Measurements from ENCODE around the gene ZNF20.
A peak's percentile ranks its signal among the peaks of the same experiment; 100 is the strongest.
"Not testable (repeated sequence)": the region's sequence is repeated elsewhere in the genome, so short reads cannot be mapped to it uniquely, and the experiment has no call there.

ZNF20 gene

DNA sequence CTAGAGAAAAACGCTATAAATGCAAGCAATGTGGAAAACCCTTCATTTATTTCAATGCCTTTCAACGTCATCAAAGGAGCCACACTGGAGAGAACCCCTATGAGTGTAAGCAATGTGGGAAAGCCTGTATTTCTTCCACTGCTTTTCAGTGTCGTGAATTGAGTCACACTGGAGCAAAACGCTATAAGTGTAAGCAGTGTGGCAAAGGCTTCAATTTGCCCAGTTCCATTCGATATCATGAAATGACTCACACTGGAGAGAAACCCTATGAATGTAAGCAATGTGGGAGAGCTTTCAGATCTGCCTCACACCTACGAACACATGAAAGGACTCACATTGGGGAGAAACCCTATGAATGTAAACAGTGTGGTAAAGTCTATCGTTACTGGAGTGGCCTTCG is 27.4 kb downstream of the ZNF20 start:
- DNase-seq (ENCODE audit: low read depth, low spot score): no peak

DNA sequence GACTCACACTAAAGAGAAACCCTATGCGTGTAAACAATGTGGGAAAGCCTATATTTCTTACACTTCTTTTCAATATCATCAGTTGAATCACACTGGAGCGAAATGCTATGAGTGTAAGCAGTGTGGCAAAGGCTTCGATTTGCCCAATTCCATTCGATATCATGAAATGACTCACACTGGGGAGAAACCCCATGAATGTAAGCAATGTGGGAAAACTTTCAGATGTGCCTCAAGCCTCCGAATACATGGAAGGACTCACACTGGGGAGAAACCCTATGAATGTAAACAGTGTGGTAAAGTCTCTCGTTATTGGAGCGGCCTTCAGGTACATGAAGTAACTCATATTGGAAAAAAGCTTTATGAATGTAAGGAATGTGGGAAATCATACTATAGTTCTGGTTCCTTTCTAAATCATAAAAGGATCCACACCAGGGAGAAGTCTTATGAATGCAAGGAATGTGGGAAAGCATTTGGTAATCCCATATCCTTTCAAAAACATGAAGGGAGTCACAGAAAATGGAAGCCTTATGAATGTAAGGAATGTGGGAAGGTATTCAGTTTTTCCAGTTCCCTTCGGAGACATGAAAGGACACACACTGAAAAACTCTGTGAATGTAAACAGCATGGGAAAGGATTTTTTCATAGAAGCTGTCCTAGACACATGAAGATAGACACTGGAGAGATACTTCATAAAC is 28.1 kb downstream of the ZNF20 start:
- DNase-seq (ENCODE audit: low read depth, low spot score): no peak

DNA sequence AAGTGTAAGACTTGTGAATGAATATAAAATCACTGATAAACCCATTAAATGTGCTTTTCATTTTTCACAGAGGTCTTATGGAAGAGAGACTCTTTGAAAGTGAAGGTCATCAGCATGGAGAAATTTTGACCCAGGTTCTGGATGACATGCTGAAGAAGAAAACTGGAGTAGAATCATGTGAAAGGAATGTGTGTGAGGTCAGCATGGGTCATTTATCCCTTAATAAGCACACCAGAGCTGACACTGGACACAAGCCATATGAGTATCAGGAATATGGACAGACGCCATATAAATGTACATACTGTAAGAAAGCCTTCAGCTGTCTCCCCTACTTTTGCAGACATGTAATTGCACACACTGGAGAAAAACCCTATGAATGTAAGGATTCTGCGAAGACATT is 29.0 kb downstream of the ZNF20 start:
- DNase-seq (ENCODE audit: low read depth, low spot score): no peak

DNA sequence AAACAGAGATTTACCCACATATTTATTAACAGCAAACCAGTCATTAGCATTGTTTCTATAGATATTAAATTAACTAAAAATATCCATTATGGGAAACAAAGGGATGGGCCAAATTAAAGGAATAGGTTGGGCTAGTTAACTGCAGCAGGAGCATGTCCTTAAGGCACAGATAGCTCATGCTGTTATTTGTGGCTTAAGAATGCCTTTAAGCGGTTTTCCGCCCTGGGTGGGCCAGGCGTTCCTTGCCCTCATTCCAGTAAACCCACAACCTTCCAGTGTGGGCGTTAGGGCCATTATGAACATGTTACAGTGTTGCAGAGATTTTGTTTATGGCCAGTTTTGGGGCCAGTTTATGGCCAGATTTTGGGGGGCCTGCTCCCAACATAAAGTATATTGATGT is 36.2 kb downstream of the ZNF20 start:
- not testable (repeated sequence) for DNase-seq (ENCODE audit: low read depth, low spot score)

DNA sequence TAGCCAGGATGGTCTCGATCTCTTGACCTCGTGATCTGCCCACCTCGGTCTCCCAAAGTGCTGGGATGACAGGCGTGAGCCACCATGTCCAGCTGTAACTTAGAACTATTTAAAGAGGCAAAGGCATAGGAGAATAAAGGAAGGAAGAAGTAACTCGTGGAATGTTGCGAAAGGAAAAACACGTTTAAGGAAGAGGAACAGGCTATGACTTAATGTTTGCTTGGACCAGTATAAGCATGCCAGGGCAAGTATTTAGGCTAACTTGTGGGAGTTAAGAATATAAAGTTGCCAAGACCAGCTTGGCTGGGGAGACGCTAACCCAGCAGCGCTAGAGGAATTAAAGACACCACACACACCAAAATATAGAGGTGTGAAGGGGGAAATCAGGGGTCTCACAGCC is 42.1 kb downstream of the ZNF20 start:
- DNase-seq (ENCODE audit: low read depth, low spot score): no peak

DNA sequence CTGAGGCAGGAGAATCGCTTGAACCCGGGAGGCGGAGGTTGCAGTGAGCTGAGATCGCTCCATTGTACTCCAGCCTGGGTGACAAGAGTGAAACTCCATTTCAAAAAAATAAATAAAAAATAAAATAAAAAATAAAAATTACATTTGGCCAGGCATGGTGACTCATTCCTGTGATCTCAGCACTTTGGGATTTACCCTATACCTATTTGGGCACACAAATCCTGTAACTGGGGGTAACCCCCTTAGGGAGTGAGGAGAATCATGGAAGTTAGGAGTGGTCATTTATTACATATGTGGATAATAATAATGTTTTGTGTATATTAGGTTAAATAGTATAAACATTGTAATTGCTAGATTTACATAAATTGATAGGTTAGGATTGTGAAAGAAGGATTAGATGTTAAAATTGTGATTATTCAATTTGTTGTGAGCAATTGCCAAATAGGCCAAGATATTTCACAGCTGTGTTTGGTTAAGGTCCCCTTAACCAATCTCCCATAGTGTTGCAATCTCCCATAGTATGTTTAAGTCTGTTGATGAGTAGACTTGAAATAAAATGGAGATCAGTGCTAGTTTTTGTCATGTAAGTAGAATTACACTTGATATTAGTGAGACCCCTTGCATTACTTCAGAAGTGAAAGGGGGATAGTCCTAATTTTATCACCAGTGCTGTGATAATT is 44.9 kb downstream of the ZNF20 start:
- no peak for DNase-seq (ENCODE audit: low read depth, low spot score)

DNA sequence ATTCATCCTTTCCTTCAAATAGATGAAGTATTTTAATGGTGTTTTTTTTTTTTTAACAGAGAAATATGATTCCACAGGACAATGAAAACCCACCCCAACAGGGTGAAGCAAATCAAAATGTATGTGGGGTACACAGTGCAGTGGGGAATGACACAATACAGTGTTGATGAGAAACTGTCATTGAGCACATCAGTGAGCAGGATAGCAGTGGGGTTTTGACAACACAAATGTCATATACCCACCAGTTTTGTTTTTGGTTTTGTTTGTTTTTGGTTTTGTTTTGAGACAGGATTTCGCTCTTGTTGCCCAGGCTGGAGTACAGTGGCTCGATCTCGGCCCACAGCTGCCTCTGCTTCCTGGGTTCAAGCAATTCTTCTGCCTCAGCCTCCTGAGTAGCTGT is 46.4 kb downstream of the ZNF20 start:
- no peak for DNase-seq (ENCODE audit: low read depth, low spot score)

DNA sequence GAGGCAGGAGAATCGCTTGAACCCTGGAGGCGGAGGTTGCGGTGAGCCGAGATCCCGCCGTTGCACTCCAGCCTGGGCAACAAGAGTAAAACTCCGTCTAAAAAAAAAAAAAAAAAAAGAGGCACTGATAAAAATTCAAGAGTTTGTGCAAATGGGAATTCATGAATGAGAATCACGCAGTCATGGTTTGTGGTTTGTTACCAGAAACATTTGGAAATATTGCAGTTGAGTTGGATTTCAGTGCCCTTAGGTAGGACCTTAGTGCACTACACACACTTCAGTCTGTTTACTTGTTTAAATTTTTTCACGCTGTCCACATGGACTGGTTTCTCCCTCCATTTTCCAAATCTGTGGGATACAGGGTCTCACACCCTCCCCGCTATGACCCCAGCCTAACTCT is 47.2 kb downstream of the ZNF20 start:
- no peak for DNase-seq (ENCODE audit: low read depth, low spot score)

DNA sequence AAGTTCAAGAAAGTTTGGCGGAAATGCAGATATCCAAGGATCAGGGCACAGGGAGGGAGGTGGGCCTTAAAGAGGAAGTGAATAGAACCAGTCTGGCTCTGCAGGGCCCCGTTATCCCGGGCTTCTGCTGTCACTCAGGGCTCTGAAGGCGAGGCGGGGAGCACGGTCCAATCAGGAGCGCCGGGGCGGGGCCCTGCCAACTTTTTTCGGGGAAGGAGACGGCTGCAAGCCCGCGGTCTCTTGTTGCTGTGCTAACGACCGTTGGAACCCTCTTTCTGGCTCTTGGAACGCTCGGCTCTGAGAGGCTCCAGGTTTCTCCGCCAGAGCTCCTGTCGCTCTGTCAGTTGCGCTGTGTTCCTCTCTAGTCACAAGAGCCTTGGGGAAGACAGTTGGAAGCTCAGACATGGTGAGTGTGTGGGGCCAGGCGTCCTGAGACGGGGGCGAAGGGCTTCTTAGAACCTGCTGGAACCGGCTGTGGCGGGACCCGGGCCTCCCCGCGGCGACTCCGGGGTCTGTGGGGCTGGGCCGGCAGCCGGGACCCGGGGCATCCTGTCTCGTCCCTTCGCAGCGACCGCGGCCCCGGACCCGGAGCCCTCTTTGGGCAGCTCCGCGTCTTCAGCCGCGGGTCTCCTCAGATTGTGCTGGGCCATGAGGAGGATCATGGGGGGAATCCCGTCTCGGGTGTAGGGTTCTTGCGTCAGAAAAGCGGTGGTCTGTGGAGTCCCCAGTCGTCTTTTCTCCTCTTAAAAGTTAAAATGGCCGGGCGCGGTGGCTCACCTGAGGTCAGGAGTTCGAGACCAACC is 47.9 kb downstream of the ZNF20 start:
- DNase-seq (ENCODE audit: low read depth, low spot score): peak; percentile 50

DNA sequence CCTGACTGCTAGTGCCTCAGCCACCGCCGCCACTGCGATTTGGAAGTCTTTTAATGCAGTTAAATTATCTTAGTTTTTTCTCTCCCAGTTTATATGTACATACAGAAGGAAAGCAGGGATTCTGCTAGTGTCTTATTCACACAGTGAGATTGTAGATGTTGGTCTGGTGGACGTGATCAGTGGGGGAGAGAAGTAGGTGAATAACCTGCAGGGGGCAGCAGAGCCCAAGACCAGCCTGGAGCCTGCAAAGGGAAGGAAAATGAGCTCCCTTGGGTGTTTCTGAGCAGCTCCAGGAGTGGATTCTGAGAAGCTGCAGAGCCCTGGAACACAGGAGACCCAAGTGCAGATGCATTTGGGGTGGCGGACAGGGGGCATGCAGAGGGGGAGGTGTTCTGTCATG is 49.3 kb downstream of the ZNF20 start:
- no peak for DNase-seq (ENCODE audit: low read depth, low spot score)

DNA sequence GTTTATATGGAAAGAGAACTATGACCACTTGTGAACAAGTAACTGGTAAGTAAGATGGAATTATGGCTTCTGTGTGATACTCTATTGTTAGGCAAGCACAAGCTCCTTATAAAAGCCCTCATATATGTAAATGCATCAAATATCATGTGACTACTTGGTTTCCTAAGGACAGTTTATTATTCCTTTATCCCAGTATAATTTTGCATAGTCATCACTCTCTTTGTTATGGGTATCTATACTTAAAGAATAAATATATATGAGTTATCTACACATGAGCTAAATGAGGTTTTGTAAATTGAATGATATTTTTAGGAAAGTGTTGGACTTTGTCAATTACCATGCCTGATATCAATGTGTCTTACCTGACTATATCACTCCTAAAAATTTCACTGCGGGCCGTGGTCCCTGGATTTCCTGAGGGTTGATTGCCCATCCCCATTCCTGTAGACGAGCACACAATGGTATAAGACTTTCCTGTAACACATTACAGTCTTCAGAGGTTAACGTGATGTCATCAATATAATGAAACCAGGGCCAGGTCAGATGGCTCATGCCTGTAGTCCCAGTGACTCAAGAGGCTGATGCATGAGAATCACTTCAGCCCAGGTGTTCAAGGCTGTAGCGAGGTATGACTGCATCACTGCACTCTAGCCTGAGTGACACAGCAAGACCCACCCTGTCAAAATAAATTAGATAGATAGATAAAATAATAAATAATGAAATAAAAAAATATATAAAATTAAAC is 54.9 kb downstream of the ZNF20 start:
- no peak for DNase-seq (ENCODE audit: low read depth, low spot score)

DNA sequence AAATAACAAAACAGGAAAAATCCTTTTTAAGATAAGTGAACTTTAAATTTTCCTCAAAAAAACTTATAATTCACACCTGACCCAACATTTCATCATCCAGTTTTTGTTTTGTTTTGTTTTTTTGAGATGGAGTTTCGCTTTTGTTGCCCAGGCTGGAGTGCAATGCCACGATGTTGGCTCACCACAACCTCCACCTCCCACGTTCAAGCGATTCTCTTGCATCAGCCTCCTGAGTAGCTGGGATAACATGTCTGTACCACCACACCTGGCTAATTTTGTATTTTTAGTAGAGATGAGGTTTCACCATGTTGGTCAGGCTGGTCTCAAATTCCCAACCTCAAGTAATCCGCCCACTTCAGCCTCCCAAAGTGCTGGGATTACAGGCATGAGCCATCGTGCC is 56.8 kb downstream of the ZNF20 start:
- not testable (repeated sequence) for DNase-seq (ENCODE audit: low read depth, low spot score)

Data from brain pericyte (primary cell).